Loucy (cell line): ENCODE measurements around the gene MBD3.

Experiments used
- H2AFZ ChIP-seq: fragments of 200-600 bp; sonication (generic); 2 replicates; pipeline ENCODE4 v1.6.0; 2016; ENCODE audit warnings: antibody characterized with exemption, mild to moderate bottlenecking, low read length, moderate library complexity
- H3F3A ChIP-seq: fragments of 200-600 bp; 2 replicates; pipeline ENCODE4 v1.6.0; 2016; ENCODE audit warnings: antibody characterized with exemption, low read depth, mild to moderate bottlenecking
- H3K27me3 ChIP-seq: fragments of 200-600 bp; sonication (generic); 2 replicates; pipeline ENCODE4 v1.6.1; 2014; ENCODE audit warnings: low read length, mild to moderate bottlenecking; ENCODE audit not compliant: insufficient read depth, poor library complexity, severe bottlenecking
- H3K36me3 ChIP-seq: fragments of 200-600 bp; sonication (generic); 2 replicates; pipeline ENCODE4 v1.6.1; 2016; ENCODE audit warnings: low read length; ENCODE audit not compliant: insufficient read depth
- H3K4me1 ChIP-seq: fragments of 200-600 bp; sonication (generic); 2 replicates; pipeline ENCODE4 v1.5.1; 2014; ENCODE audit warnings: low read length, mild to moderate bottlenecking; ENCODE audit not compliant: insufficient read depth, poor library complexity, severe bottlenecking
- H3K4me2 ChIP-seq: fragments of 200-600 bp; sonication (generic); 2 replicates; pipeline ENCODE4 v1.6.0; 2014; ENCODE audit warnings: antibody characterized with exemption, low read length, low read depth, mild to moderate bottlenecking; ENCODE audit not compliant: poor library complexity, severe bottlenecking
- H3K4me3 ChIP-seq: fragments of 200-600 bp; sonication (generic); 2 replicates; pipeline ENCODE4 v1.5.1; 2014; ENCODE audit warnings: low read length, mild to moderate bottlenecking, mixed read lengths; ENCODE audit not compliant: poor library complexity, severe bottlenecking
- H3K79me2 ChIP-seq: fragments of 200-600 bp; sonication (generic); 2 replicates; pipeline ENCODE4 v1.6.1; 2014; ENCODE audit warnings: low read length; ENCODE audit not compliant: insufficient read depth
- H3K9ac ChIP-seq: fragments of 200-600 bp; sonication (generic); 2 replicates; pipeline ENCODE4 v1.6.0; 2014; ENCODE audit warnings: mild to moderate bottlenecking, low read depth, low read length, moderate library complexity; ENCODE audit not compliant: poor library complexity, severe bottlenecking
- H3K9me2 ChIP-seq: fragments of 200-600 bp; sonication (generic); replicated peaks from 2 replicates; pipeline ENCODE4 v1.6.1; 2016; ENCODE audit warnings: low read depth, low read length, mixed read lengths
- H3K9me3 ChIP-seq: fragments of 200-600 bp; sonication (generic); 2 replicates; pipeline ENCODE4 v1.6.1; 2014; ENCODE audit warnings: mild to moderate bottlenecking, antibody characterized with exemption, low read length, low read depth; ENCODE audit not compliant: insufficient read depth
- H4K20me1 ChIP-seq: fragments of 200-600 bp; sonication (generic); 2 replicates; pipeline ENCODE4 v1.6.0; 2014; ENCODE audit warnings: antibody characterized with exemption, low read length, mild to moderate bottlenecking; ENCODE audit not compliant: insufficient read depth, poor library complexity, severe bottlenecking
- CTCF ChIP-seq: fragments of 200-600 bp; sonication (generic); conservative IDR thresholded peaks from 2 replicates; pipeline ENCODE4 v1.5.1; 2014; ENCODE audit warnings: mild to moderate bottlenecking, antibody characterized with exemption, low read length
- EZH2phosphoT487 ChIP-seq: fragments of 200-600 bp; IDR thresholded peaks from 2 replicates; pipeline ENCODE4 v1.6.1; 2018; ENCODE audit warnings: antibody characterized with exemption, mild to moderate bottlenecking, moderate library complexity, borderline replicate concordance

MBD3 gene

DNA sequence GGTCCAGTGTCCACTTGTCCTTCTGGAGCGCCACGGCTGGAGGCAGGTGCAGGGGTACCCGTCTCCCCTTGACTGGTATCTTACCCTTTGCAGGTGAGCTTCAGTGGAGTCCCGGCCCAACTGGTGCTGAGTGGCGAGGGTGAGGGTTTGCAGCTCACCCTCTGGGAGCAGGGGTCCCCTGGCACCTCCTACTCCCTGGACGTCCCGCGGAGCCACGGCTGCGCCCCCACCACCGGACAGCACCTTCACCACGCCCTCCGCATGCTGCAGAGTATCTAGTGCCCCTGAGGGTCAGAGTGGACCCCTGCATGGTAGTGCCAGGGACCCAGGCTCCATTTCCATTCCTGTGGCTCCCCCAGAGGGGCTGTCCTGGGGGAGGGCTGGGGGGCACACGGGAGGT lies 57.7 kb downstream of the MBD3 start:
- Histone ChIP-seq H4K20me1 (no peaks in the 10 kb centered on the region), H3K9me2 (no peaks in the 10 kb centered on the region), H3K4me3 (no peak overlapping the region), H3K36me3 (no peaks in the 10 kb centered on the region), H2AFZ (no peak overlapping the region), H3K79me2 (no peaks in the 10 kb centered on the region), H3K4me2 (no peak overlapping the region), H3K9ac (no peak overlapping the region), H3K9me3 (no peaks in the 10 kb centered on the region), H3K4me1 (no peaks in the 10 kb centered on the region), H3K27me3 (no peaks in the 10 kb centered on the region), H3F3A (no peaks in the 10 kb centered on the region)
- TF ChIP-seq CTCF, result no peak
- TF ChIP-seq EZH2phosphoT487, result no peak

DNA sequence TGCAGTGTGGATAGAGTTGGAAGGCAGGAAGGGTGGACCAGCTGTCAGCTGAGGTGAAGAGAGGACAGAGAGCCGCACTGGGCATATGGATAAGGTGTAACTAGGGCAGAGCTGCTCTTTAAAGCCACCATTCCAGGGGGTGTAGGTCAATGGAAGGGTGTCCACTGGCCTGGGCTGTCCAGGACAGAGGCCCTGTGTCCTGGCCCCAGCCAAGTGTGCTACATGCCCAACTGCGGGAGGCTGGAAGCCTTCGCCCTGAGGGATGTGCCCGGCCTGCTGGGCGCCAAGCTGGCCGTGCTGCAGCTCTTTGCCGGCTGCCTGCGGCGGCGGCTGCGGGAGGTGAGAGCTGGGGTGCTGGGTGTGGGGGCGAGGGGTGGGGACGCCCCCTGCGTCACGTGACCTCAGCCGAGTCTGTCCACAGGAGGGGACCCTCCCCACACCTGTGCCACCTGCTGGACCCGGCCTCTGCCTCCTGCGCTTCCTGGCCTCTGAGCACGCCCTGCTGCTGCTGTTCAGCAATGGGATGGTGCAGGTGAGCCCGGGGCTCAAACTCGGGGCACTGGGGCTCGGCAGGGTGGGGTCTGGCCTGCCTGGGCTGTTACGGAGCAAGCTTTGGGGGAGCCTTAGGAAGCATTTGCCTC lies 59.0 kb downstream of the MBD3 start:
- no peaks in the 10 kb centered on the region for H3K27me3 ChIP-seq
- no peak overlapping the region for H3K4me3 ChIP-seq
- H3K9ac ChIP-seq, result no peak overlapping the region
- no peak overlapping the region for H2AFZ ChIP-seq
- H3K4me1 ChIP-seq, result no peaks in the 10 kb centered on the region
- no peaks in the 10 kb centered on the region for H3K79me2 ChIP-seq
- no peaks in the 10 kb centered on the region for H3K9me2 ChIP-seq
- no peaks in the 10 kb centered on the region for H4K20me1 ChIP-seq
- no peak overlapping the region for H3K4me2 ChIP-seq
- no peaks in the 10 kb centered on the region for H3K36me3 ChIP-seq
- no peaks in the 10 kb centered on the region for H3F3A ChIP-seq
- no peaks in the 10 kb centered on the region for H3K9me3 ChIP-seq
- TF ChIP-seq CTCF (no peak), EZH2phosphoT487 (no peak)

- no peaks in the 10 kb centered on the region for H3K9me3 ChIP-seq
- H3K79me2 ChIP-seq, result no peaks in the 10 kb centered on the region
- no peak for TF ChIP-seq CTCF
- no peak for TF ChIP-seq EZH2phosphoT487
- no peaks in the 10 kb centered on the region for H3K4me1 ChIP-seq
- no peaks in the 10 kb centered on the region for H3K27me3 ChIP-seq
- H3K9me2 ChIP-seq, result no peaks in the 10 kb centered on the region
- H3K4me3 ChIP-seq, result no peak overlapping the region
- H3K36me3 ChIP-seq, result no peaks in the 10 kb centered on the region
- H4K20me1 ChIP-seq, result no peaks in the 10 kb centered on the region
- no peak overlapping the region for H2AFZ ChIP-seq
- no peak overlapping the region for H3K4me2 ChIP-seq
- no peak overlapping the region for H3K9ac ChIP-seq
- H3F3A ChIP-seq, result no peaks in the 10 kb centered on the region
These were observed 60.7 kb downstream of the MBD3 start for GRCh38 chr19:1532003-1532402.
